ENCODE data around the gene PFN1. TPM values are rescaled to one million over a fixed set of nuclear protein-coding genes. Genes with fewer than 3 reads are reported as not detected.

The PFN1 gene
- 343 and 788 TPM in 2 replicates for total RNA-seq

GRCh38 chr17:4948166-4948930 lies at the start of gene PFN1:
Gene PFN1 (minus strand): TSS chr17:4948530. CDS start chr17:4948394, 136 bp downstream.

GRCh38 chr17:4997302-4998026 lies 49.1 kb upstream of the PFN1 start, which contains the start of the genes INCA1 and KIF1C:
Gene INCA1 (minus strand): TSS chr17:4997522. CDS start chr17:4994437, 3,085 bp downstream.
Gene KIF1C (plus strand): TSS chr17:4997950. CDS start chr17:5000247, 2,297 bp downstream.

GRCh38 chr17:4986951-4987766 lies 38.8 kb upstream of the PFN1 start, which contains the start of gene CAMTA2:
Gene CAMTA2 (minus strand): TSS chr17:4987675. CDS start chr17:4986222, 1,453 bp downstream.

DNA sequence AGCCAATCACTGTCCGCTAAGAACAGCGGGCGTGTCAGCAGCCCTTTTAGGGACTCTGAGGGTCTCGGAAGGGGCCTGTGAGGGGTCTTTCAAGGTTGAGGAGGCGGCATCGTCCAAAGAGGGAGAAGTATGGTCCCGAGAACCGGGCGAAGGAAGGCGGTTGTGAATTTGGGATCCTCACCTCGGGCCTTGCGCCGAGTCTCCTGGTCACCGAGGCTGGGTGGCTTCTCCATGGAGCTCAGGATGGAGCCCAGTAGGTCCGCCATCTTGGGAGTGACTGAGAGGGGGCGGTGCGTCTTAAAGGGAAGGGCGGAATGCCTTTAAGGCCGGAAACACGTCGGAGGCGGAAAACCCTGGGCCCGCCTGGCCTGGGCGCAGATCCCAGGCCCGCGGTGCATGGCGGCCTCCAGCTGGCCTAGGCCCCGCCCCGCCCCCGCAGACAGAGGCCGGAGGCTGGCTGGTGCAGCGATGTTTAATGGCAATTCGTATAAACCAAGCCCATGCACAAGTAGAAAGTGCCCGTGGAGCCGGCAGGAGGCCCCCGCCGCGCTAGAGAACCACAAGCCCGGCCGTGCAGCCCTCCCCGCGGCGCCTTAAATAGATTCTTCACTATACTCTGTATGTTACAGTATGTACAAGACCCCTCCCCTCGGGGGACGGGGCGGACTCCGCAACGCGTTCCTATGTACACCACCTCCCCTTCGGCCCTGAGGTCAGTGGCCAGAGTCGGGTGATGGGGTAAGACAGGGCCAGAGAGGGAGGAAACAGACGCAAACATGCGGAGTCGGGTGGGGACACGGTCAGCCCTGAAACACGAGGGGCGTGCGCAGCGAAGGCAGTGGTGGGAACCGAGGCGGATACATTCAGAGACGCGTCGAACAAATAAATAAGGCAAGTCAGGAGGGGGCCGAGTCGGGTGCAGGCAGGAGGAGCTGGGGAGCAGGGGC lies 19.5 kb upstream of the PFN1 start, which contains the start of gene SPAG7:
TSS of gene SPAG7 (minus strand) at position 279 of the 947 bp plus-strand sequence. CDS start at position 266, 13 bp downstream.

DNA sequence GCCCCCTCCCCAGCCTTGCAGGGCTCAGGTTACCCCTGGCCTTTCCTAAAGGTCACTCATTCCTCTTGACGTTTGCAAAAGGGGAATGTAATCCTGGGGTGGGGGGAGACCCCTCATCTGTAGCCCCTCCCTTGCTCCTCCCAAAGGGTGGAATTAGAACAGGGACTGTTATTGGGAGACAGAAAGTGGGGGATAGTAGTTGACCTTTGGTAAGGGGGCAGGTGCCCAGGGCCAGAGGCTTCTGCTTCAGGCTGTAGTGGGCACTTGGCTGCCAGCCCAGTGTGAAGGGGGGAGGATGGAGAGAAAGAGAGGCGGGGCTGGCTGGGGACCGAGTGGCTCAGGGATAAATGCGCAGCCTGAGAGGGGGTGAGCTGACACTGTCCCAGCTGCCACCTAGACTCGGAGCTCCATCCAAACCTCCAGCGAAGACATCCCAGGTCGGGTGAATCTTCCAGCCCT lies 2.4 kb upstream of the PFN1 start, which contains the start of gene ENO3:
TSS of gene ENO3 (plus strand) at position 374 of the 459 bp plus-strand sequence. CDS start 711 bp downstream, outside the sequence.

GRCh38 chr17:4939796-4940554 lies 8.4 kb downstream of the PFN1 start, which contains the start of the genes RNF167 and SLC25A11:
Gene RNF167 (plus strand): TSS chr17:4940268. CDS start chr17:4940910, 642 bp downstream.
Gene SLC25A11 (minus strand): TSS chr17:4940046. CDS start chr17:4939910, 136 bp downstream.

GRCh38 chr17:4931963-4932362 lies 16.4 kb downstream of the PFN1 start, which contains the start of gene GP1BA:
Gene GP1BA (plus strand): TSS chr17:4932277. CDS start chr17:4932605, 328 bp downstream.

GRCh38 chr17:4903051-4903818 lies 45.1 kb downstream of the PFN1 start, which contains the start of gene CHRNE:
Gene CHRNE (minus strand): TSS chr17:4903098. CDS start chr17:4903063, 35 bp downstream.

DNA sequence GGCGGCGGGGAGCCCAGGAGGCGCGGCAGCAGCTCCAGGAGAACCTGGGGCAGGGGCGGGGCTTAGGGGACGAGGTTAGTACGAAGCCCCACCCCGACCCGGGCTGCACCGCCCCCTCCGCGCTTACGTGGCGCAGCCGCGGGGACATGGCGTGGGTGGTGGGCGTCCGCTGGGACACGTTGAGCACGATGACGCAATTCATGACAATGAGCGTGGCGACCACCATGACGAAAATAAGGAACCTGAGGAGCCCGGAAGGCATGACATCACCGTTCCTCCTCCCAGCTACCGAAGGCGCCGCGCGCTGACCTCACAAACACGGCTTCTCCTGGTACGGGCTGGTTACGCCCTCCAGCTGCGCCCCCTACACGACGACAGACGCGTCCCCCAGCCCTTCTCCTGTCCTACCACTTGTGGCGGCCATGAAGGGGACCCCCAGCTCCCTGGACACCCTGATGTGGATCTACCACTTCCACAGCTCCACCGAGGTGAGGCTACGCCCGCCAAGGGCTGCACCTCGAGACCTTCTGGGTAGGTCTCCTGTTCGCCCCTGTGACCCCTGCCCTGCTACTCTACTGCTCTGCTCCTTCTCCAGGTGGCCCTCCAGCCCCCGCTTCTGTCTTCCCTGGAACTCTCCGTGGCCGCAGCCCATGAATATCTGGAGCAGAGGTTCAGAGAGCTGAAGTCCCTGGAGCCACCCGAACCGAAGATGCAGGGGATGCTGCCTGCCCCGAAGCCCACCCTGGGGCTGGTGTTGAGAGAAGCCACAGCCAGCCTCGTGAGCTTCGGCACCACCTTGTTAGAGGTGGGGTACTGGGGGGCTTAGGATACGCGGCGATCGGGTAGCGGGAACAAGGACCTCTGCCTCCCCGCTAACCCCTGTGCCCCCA lies 48.7 kb downstream of the PFN1 start, which contains the start of gene C17orf107:
TSS of gene C17orf107 (plus strand) at position 196 of the 890 bp plus-strand sequence. CDS start at position 423, 227 bp downstream.

Other genes with a start within 250 kb of the PFN1 start
- gene PELP1, start 244.4 kb downstream of the PFN1 start, total RNA-seq = 30.9 and 33.4 TPM in 2 replicates
- 3.5 and 5.2 TPM in 2 replicates for gene ARRB2, start 237.9 kb downstream of the PFN1 start, total RNA-seq
- 10.4 and 14.5 TPM in 2 replicates for gene MED11, start 217.1 kb downstream of the PFN1 start, total RNA-seq
- not detected in 2 replicates for gene ZMYND15, start 208.7 kb downstream of the PFN1 start, total RNA-seq
- 0.33 and 1.6 TPM in 2 replicates for gene CXCL16, start 208.6 kb downstream of the PFN1 start, total RNA-seq
- not detected in 2 replicates for gene TM4SF5, start 176.6 kb downstream of the PFN1 start, total RNA-seq
- 0.11 and 0.12 TPM in 2 replicates for gene VMO1, start 162.2 kb downstream of the PFN1 start, total RNA-seq
- not detected in 2 replicates for gene GLTPD2, start 159.6 kb downstream of the PFN1 start, total RNA-seq
- gene PSMB6, start 152.4 kb downstream of the PFN1 start, total RNA-seq = 166 and 190 TPM in 2 replicates
- 10.5 and 16.7 TPM in 2 replicates for gene PLD2, start 141.4 kb downstream of the PFN1 start, total RNA-seq
- gene MINK1, start 115.2 kb downstream of the PFN1 start, total RNA-seq = 20.0 and 29.7 TPM in 2 replicates
- 1.5 and 8.2 TPM in 2 replicates for gene C17orf107, start 49.0 kb downstream of the PFN1 start, total RNA-seq
- gene CHRNE, start 45.4 kb downstream of the PFN1 start, total RNA-seq = 0.11 and 0.62 TPM in 2 replicates
- gene GP1BA, start 16.3 kb downstream of the PFN1 start, total RNA-seq = not detected in 2 replicates
- 59.5 and 69.3 TPM in 2 replicates for gene SLC25A11, start 8.5 kb downstream of the PFN1 start, total RNA-seq
- gene RNF167, start 8.3 kb downstream of the PFN1 start, total RNA-seq = 13.5 and 14.2 TPM in 2 replicates
- gene ENO3, start 2.6 kb upstream of the PFN1 start, total RNA-seq = 1.6 and 1.8 TPM in 2 replicates
- gene SPAG7, start 19.3 kb upstream of the PFN1 start, total RNA-seq = 53.1 and 59.1 TPM in 2 replicates
- gene CAMTA2, start 39.1 kb upstream of the PFN1 start, total RNA-seq = 4.6 and 8.6 TPM in 2 replicates
- 0.11 and 0.37 TPM in 2 replicates for gene INCA1, start 49.0 kb upstream of the PFN1 start, total RNA-seq
- 49.6 and 70.5 TPM in 2 replicates for gene KIF1C, start 49.4 kb upstream of the PFN1 start, total RNA-seq
- under 0.01 and 0.37 TPM in 2 replicates for gene SLC52A1, start 86.9 kb upstream of the PFN1 start, total RNA-seq
- 1.7 and 2.9 TPM in 2 replicates for gene ZFP3, start 129.9 kb upstream of the PFN1 start, total RNA-seq
- 7.0 and 7.3 TPM in 2 replicates for gene ZNF232, start 163.3 kb upstream of the PFN1 start, total RNA-seq
- under 0.01 TPM in 2 replicates for gene USP6, start 167.5 kb upstream of the PFN1 start, total RNA-seq
- 9.7 and 11.2 TPM in 2 replicates for gene ZNF594, start 243.3 kb upstream of the PFN1 start, total RNA-seq